HepG2 (cell line): ENCODE data around the gene LOC128125822.

Source experiments
- FOXJ3 ChIP-seq: sonication (generic); formaldehyde crosslinking; IDR thresholded peaks from 2 replicates; pipeline ENCODE4 v1.4.0; 2020; ENCODE audit warnings: missing genetic modification reagents, mild to moderate bottlenecking, borderline replicate concordance
- GMEB1 ChIP-seq: sonication (generic); formaldehyde crosslinking; IDR thresholded peaks from 2 replicates; pipeline ENCODE4 v1.5.1; 2020; ENCODE audit warnings: missing genetic modification reagents, mild to moderate bottlenecking, borderline replicate concordance
- MLXIP ChIP-seq: sonication (generic); formaldehyde crosslinking; IDR thresholded peaks from 2 replicates; pipeline ENCODE4 v1.9.0; 2021; ENCODE audit warnings: missing genetic modification reagents, borderline replicate concordance
- NFE2L2 ChIP-seq: fragments of 150-350 bp; IDR thresholded peaks from 2 replicates; pipeline ENCODE4 v1.6.1; 2014; ENCODE audit warnings: low read length
- NONO ChIP-seq, 2 experiments: fragments of 450-650 bp in 1 of 2; sonication (generic) in 1 of 2; formaldehyde crosslinking in 1 of 2; IDR thresholded peaks in 1 of 2; conservative IDR thresholded peaks in 1 of 2; 2 replicates each; pipeline versions ENCODE4 v1.6.1 to v1.8.0; 2017 to 2022; ENCODE audit warnings: mild to moderate bottlenecking in 1 of 2, missing genetic modification reagents in 1 of 2, moderate library complexity in 1 of 2
- PHF5A ChIP-seq: IDR thresholded peaks from one replicate; pipeline ENCODE4 v1.6.1; 2018; ENCODE audit warnings: low read depth, missing genetic modification reagents; ENCODE audit not compliant: unreplicated experiment
- PLSCR1 ChIP-seq: sonication (generic); formaldehyde crosslinking; IDR thresholded peaks from 2 replicates; pipeline ENCODE4 v1.5.0; 2020; ENCODE audit warnings: missing genetic modification reagents, mild to moderate bottlenecking, borderline replicate concordance
- POGZ ChIP-seq: sonication (generic); formaldehyde crosslinking; IDR thresholded peaks from 2 replicates; pipeline ENCODE4 v1.4.0; 2020; ENCODE audit warnings: mild to moderate bottlenecking, missing genetic modification reagents
- POLR2A ChIP-seq, 2 experiments: IDR thresholded peaks; 2 replicates each; pipeline ENCODE4 v1.6.1; 2011; ENCODE audit warnings: low read depth in 2 of 2, low read length in 2 of 2, mild to moderate bottlenecking in 1 of 2, moderate library complexity in 1 of 2; ENCODE audit not compliant: insufficient read depth in 1 of 2
- RXRA ChIP-seq: sonication (generic); formaldehyde crosslinking; IDR thresholded peaks from 2 replicates; pipeline ENCODE4 v1.5.1; 2020; ENCODE audit warnings: missing genetic modification reagents
- TBX2 ChIP-seq: sonication (generic); formaldehyde crosslinking; IDR thresholded peaks from 2 replicates; pipeline ENCODE4 v1.5.0; 2020; ENCODE audit warnings: missing genetic modification reagents, mild to moderate bottlenecking, borderline replicate concordance
- TGIF2 ChIP-seq: IDR thresholded peaks from 2 replicates; pipeline ENCODE4 v1.6.1; 2016; ENCODE audit warnings: control low read depth, missing compliant biosample characterization
- ZMAT3 ChIP-seq: sonication (generic); formaldehyde crosslinking; conservative IDR thresholded peaks from 2 replicates; pipeline ENCODE4 v1.7.0; 2021; ENCODE audit warnings: missing genetic modification reagents
- ZNF230 ChIP-seq: sonication (generic); formaldehyde crosslinking; IDR thresholded peaks from 2 replicates; pipeline ENCODE4 v1.4.0; 2020; ENCODE audit warnings: mild to moderate bottlenecking, missing genetic modification reagents
- ZNF589 ChIP-seq: sonication (generic); formaldehyde crosslinking; conservative IDR thresholded peaks from 2 replicates; pipeline ENCODE4 v1.8.0; 2022; ENCODE audit warnings: mild to moderate bottlenecking, moderate library complexity, missing genetic modification reagents
- ZNF598 ChIP-seq: sonication (generic); formaldehyde crosslinking; IDR thresholded peaks from 2 replicates; pipeline ENCODE4 v1.5.1; 2020; ENCODE audit warnings: mild to moderate bottlenecking, missing genetic modification reagents, borderline replicate concordance
- ZNF646 ChIP-seq: sonication (generic); formaldehyde crosslinking; IDR thresholded peaks from 2 replicates; pipeline ENCODE4 v1.9.0; 2021; ENCODE audit warnings: mild to moderate bottlenecking, missing genetic modification reagents
- ZSCAN22 ChIP-seq: sonication (generic); formaldehyde crosslinking; IDR thresholded peaks from 2 replicates; pipeline ENCODE4 v1.4.0; 2020; ENCODE audit warnings: mild to moderate bottlenecking, missing genetic modification reagents

The LOC128125822 gene

GRCh38 chr6:63572747-63573075 lies 431 bp downstream of the LOC128125822 start (continued):
- TF ChIP-seq TBX2 (CRISPR knock-in tag) (no peak), ZNF589 (CRISPR knock-in tag) (0 out of 2 replicates have a peak, but pooled peaks have one; percentile 4), GMEB1 (no peak), ZMAT3 (CRISPR knock-in tag) (no peak), POGZ (CRISPR knock-in tag) (no peak), RXRA (CRISPR knock-in tag) (no peak), ZNF646 (CRISPR knock-in tag) (no peak), MLXIP (0 out of 2 replicates have a peak, but pooled peaks have one; percentile 27), NONO (IDR thresholded peaks at IDR 0.05) (no peak), NONO (CRISPR knock-in tag; conservative IDR thresholded peaks at IDR 0.05) (0 out of 2 replicates have a peak, but pooled peaks have one; percentile 7), ZNF598 (CRISPR knock-in tag) (no peak), PLSCR1 (CRISPR knock-in tag) (no peak), PHF5A (CRISPR knock-in tag) (peak; percentile 38), ZNF230 (CRISPR knock-in tag) (no peak), TGIF2 (peak; percentile 4; the same call in 1 of the 2 replicates), NFE2L2 (no peak), FOXJ3 (CRISPR knock-in tag) (0 out of 2 replicates have a peak, but pooled peaks have one; percentile 20), POLR2A (IDR thresholded peaks at IDR 0.05; ENCODE audit: insufficient read depth in 1 of 2, low read depth in 2 of 2, low read length in 2 of 2) (0 out of 4 replicates have a peak, but pooled peaks of 1 of the 2 experiments have one; percentile 36), ZSCAN22 (CRISPR knock-in tag) (no peak)
